CD4-positive, alpha-beta T cell treated with Interleukin-12 subunit alpha and Interleukin-12 subunit beta, for 1 hour (primary cell): ENCODE results near the gene MUC20.
"Not testable (repeated sequence)": the region's sequence is repeated elsewhere in the genome, so short reads cannot be mapped to it uniquely, and the experiment has no call there.

Source experiments
- DNase-seq: peaks from one replicate; pipeline ENCODE4 v3.0.0-alpha.2; 2020

The MUC20 gene

GRCh38 chr3:195777975-195778374 lies 57.2 kb downstream of the MUC20 start:
- no peak for DNase-seq

GRCh38 chr3:195781236-195781635 lies 60.5 kb downstream of the MUC20 start:
- DNase-seq: not testable (repeated sequence)
